ENCODE data around the gene HECTD4. TPM values are rescaled to one million over a fixed set of nuclear protein-coding genes. Genes with fewer than 3 reads are reported as not detected.

The HECTD4 gene
- total RNA-seq, 2 donors from 2014 or later = 14.8 to 16.5 TPM

DNA sequence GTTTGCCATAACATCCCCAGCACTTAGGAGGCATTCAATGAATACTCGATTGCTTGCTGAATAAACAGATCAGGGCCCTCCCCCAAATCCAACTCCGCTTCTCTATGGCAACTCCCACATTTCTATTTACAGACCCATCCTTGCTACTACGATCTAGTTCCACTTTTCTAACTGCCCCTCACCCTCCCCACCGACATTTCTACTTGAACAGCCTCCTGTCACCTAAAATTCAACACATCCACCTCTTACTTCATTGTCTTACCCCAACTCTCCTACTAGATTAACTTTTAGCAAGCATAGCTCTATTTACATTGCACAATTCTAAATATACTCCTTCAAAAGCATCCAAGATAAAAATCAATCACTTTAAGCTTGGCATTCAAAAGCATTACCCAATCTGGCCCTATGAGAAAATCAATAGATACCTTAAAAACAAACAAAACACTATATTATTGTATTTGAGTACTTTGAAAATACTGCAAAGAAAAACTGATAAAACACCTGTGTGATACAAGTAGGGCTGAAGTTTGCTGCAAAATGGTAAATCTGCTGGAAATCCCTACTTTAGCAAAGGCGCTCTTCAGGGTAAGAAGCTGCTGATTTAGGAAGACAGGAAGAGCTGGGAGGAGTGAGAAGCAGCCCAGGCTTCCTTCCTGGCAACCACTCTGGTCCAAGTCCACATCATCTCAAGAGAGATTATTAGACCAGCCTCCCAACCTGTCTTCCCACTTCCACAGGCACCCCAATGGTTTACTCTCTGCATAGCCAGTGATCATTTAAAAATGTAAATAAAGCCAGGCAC is 96.4 kb downstream of the HECTD4 start:
- Histone ChIP-seq H3K36me3 (peaks cover 8% of the 10 kb centered on the region), H3K4me1 (peaks cover 0 to 6% of the 10 kb centered on the region in 2 donors), H3K27me3 (no peaks in the 10 kb centered on the region), H3K9me3 (peaks cover 0 to 15% of the 10 kb centered on the region in 2 donors), H3K4me3 (no peak overlapping the region), H3K27ac (no peak overlapping the region)
- TF ChIP-seq, protein P1, sequence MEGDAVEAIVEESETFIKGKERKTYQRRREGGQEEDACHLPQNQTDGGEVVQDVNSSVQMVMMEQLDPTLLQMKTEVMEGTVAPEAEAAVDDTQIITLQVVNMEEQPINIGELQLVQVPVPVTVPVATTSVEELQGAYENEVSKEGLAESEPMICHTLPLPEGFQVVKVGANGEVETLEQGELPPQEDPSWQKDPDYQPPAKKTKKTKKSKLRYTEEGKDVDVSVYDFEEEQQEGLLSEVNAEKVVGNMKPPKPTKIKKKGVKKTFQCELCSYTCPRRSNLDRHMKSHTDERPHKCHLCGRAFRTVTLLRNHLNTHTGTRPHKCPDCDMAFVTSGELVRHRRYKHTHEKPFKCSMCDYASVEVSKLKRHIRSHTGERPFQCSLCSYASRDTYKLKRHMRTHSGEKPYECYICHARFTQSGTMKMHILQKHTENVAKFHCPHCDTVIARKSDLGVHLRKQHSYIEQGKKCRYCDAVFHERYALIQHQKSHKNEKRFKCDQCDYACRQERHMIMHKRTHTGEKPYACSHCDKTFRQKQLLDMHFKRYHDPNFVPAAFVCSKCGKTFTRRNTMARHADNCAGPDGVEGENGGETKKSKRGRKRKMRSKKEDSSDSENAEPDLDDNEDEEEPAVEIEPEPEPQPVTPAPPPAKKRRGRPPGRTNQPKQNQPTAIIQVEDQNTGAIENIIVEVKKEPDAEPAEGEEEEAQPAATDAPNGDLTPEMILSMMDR (IDR thresholded peaks at IDR 0.05) = no peak
- no peak for DNase-seq (ENCODE audit: low spot score)

DNA sequence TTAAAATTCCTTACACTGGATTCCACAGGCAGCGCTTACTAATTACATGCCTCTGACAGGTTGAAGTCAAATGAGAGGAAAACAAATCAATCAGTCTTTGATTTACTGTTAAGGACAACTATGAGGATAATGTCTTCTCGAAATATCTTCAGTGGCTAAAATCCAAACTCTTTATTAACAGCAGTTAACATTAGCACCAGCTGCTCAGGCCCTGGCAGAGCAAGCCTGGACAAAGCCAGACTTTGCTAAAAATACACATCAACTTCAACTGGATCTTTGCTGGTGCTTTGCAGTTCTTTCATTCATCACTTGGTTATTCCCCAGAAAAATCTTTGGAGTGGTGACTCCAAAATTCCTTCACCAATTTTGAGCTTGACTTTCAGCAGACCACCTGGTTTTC is 98.7 kb downstream of the HECTD4 start:
- TF ChIP-seq, protein P1 (IDR thresholded peaks at IDR 0.05) = no peak
- H3K4me1 ChIP-seq = peaks cover 0 to 6% of the 10 kb centered on the region in 2 donors
- DNase-seq (ENCODE audit: low spot score) = no peak
- H3K27ac ChIP-seq = peak overlapping the region in 1 of 2 donors; percentile 41
- H3K4me3 ChIP-seq = no peak overlapping the region
- H3K9me3 ChIP-seq = peaks cover 0 to 4% of the 10 kb centered on the region in 2 donors
- H3K27me3 ChIP-seq = no peaks in the 10 kb centered on the region
- peaks cover 3% of the 10 kb centered on the region for H3K36me3 ChIP-seq

DNA sequence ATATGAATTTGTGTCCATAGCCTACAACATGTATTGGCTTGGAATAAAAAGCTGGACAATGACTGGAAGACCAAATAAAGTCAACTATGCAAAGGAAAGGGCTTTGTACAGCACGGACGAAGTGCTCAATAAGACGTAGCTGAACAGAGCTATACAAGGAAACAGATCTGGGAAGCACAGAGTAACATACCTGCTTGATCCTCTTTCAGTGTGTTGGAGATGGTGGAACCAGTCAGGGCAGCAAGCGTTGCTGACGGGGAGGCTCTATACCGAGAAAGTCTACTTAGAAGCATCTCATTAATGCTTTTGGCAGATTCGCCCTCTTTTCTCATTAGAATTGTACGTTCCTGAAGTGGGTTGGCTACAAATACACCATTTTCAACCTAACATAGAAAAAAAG is 99.3 kb downstream of the HECTD4 start:
- H3K27ac ChIP-seq = peak overlapping the region in 1 of 2 donors; percentile 41

DNA sequence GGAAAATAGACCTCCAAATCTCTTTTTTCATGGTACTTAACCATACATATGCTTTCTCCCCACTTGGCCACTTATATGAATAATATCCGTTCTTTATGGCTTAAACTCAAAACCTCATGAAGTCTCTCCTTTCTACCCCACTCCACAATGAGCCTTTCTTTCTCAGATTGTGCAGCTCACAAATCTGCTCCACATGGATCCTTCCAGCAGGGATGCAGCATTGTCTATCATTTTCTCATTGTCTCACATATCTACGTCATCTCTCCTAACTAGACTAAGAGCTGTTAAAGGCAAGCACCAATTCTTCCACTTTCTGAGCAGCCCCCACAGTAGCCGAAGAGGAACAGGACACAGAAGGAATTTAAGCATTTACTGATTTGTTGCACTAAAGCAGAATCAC is 106.4 kb downstream of the HECTD4 start:
- Histone ChIP-seq H3K4me3 (no peak overlapping the region), H3K9me3 (no peaks in the 10 kb centered on the region), H3K27ac (no peak overlapping the region), H3K36me3 (peaks cover 16% of the 10 kb centered on the region), H3K4me1 (no peaks in the 10 kb centered on the region), H3K27me3 (no peaks in the 10 kb centered on the region)
- no peak for DNase-seq (ENCODE audit: low spot score)
- TF ChIP-seq, protein P1 (IDR thresholded peaks at IDR 0.05) = no peak

More for the DNA sequence above, 99.3 kb downstream of the HECTD4 start:
- H3K4me3 ChIP-seq = no peak overlapping the region
- H3K9me3 ChIP-seq = no peaks in the 10 kb centered on the region
- H3K36me3 ChIP-seq = no peaks in the 10 kb centered on the region
- TF ChIP-seq, protein P1 (IDR thresholded peaks at IDR 0.05) = no peak
- no peaks in the 10 kb centered on the region for H3K27me3 ChIP-seq
- no peak for DNase-seq (ENCODE audit: low spot score)
- peaks cover 0 to 6% of the 10 kb centered on the region in 2 donors for H3K4me1 ChIP-seq

DNA sequence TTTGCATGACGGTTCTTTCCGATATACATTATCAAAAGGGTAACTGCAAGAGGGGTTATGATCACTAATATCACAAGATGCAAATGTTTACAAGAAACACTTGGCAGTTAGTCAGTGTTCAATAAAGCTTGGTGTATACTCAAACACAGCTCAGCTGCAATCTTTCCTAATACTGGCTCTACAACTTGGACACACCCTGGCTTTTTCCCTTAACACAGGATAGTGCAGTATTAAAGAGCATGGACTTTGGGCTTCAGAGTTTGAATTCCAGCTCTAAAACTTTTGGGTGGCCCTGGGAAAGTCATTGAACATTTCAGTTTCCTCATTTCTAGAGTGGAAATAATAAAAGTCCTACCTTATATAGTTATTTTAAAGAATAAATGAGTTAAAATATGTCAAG is 107.0 kb downstream of the HECTD4 start:
- no peak overlapping the region for H3K27ac ChIP-seq
- H3K4me3 ChIP-seq = no peak overlapping the region
- TF ChIP-seq, protein P1 (IDR thresholded peaks at IDR 0.05) = no peak
- no peaks in the 10 kb centered on the region for H3K27me3 ChIP-seq
- H3K4me1 ChIP-seq = no peaks in the 10 kb centered on the region
- no peak for DNase-seq (ENCODE audit: low spot score)
- no peaks in the 10 kb centered on the region for H3K9me3 ChIP-seq
- H3K36me3 ChIP-seq = peaks cover 16% of the 10 kb centered on the region
